Measurements from ENCODE around the gene RXYLT1. TPM values are rescaled to one million over a fixed set of nuclear protein-coding genes. Genes with fewer than 3 reads are reported as not detected.

Gene RXYLT1
- total RNA-seq, 4 donors from 2014 or later: 4.5 to 29.9 (median 14.4) TPM

DNA sequence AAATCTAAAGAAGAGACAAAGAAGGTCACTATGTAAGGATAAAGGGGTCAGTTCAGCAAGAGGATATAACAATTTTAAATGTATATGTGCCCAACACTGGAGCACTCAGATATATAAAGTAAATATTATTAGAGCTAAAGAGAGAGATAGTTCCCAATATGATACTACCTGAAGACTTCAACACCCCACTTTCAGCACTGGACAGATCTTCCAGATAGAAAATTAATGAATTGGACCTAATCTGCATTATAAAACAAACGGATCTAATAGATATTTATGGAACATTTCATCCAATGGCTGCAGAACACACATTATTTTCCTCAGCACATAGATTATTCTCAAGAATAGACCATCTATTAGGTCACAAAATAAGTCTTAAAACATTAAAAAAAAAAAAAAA lies 40.7 kb downstream of the RXYLT1 start:
- 70 to 79% methylated on average over 1 of the region's 1 CpG for WGBS, 2 donors (ENCODE audit: low coverage in 1 of 2)
- in situ Hi-C loops (cut with MboI; ENCODE audit: low pct_ligation_motif_present in 1 of 4, low pct_unique_long_range_greater_than_20kb in 1 of 4, low sequenced_read_pairs in 3 of 4): no loop called here

DNA sequence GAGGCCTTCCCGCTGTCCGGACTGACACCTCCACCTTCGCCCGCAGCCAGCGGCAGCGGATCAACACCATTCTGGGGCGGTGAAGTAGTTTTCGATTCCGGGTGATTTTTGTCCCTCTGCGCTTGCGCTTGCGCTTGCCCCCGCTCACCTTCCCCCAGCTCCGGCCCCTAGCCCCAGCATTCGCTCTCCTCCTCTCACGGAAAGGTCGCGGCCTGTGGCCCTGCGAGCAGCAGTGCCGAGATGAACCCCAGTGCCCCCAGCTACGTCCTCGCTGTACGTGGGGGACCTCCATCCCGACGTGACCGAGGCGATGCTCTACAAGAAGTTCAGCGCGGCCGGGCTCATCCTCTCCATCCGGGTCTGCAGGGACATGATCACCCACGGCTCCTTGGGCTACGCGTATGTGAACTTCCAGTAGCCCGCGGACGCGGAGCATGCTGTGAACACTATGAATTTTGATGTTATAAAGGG lies 42.1 kb downstream of the RXYLT1 start:
- Histone ChIP-seq H3K27ac (peak overlapping the region in 2 of 4 donors; percentile 36 to 46), H3K27me3 (no peaks in the 10 kb centered on the region), H3K9me3 (no peaks in the 10 kb centered on the region), H3K4me1 (no peaks in the 10 kb centered on the region), H3K36me3 (no peaks in the 10 kb centered on the region), H3K4me3 (peak overlapping the region; percentile 13 to 35 (median 22))
- 35 to 50% methylated on average over 4 to 38 of the region's 38 CpGs for WGBS, 2 donors (ENCODE audit: low coverage in 1 of 2)
- TF ChIP-seq POLR2AphosphoS5 (IDR thresholded peaks at IDR 0.05) (no peak), POLR2A (IDR thresholded peaks at IDR 0.05) (no peak), EP300 (IDR thresholded peaks at IDR 0.05; ENCODE audit: low read depth) (no peak)
- TF ChIP-seq, protein P1, sequence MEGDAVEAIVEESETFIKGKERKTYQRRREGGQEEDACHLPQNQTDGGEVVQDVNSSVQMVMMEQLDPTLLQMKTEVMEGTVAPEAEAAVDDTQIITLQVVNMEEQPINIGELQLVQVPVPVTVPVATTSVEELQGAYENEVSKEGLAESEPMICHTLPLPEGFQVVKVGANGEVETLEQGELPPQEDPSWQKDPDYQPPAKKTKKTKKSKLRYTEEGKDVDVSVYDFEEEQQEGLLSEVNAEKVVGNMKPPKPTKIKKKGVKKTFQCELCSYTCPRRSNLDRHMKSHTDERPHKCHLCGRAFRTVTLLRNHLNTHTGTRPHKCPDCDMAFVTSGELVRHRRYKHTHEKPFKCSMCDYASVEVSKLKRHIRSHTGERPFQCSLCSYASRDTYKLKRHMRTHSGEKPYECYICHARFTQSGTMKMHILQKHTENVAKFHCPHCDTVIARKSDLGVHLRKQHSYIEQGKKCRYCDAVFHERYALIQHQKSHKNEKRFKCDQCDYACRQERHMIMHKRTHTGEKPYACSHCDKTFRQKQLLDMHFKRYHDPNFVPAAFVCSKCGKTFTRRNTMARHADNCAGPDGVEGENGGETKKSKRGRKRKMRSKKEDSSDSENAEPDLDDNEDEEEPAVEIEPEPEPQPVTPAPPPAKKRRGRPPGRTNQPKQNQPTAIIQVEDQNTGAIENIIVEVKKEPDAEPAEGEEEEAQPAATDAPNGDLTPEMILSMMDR (IDR thresholded peaks at IDR 0.05): no peak
- intact Hi-C loops (cut with DNase I; ENCODE audit: low total_unique reads): no loop called here
- in situ Hi-C loops (cut with MboI; ENCODE audit: low pct_ligation_motif_present in 1 of 4, low pct_unique_long_range_greater_than_20kb in 1 of 4, low sequenced_read_pairs in 3 of 4): no loop called here
- no peak for DNase-seq

More for the DNA sequence above, 40.7 kb downstream of the RXYLT1 start:
- intact Hi-C loops (cut with DNase I; ENCODE audit: low total_unique reads): no loop called here
- Histone ChIP-seq H3K27ac (no peak overlapping the region), H3K4me1 (peaks cover 0 to under 1% (median 0%) of the 10 kb centered on the region in 4 donors), H3K36me3 (no peaks in the 10 kb centered on the region), H3K9me3 (no peaks in the 10 kb centered on the region), H3K4me3 (no peak overlapping the region), H3K27me3 (no peaks in the 10 kb centered on the region)
- DNase-seq: no peak
- TF ChIP-seq EP300 (IDR thresholded peaks at IDR 0.05; ENCODE audit: low read depth) (no peak), POLR2AphosphoS5 (IDR thresholded peaks at IDR 0.05) (no peak), POLR2A (IDR thresholded peaks at IDR 0.05) (no peak)
- TF ChIP-seq, protein P1 (IDR thresholded peaks at IDR 0.05): no peak

DNA sequence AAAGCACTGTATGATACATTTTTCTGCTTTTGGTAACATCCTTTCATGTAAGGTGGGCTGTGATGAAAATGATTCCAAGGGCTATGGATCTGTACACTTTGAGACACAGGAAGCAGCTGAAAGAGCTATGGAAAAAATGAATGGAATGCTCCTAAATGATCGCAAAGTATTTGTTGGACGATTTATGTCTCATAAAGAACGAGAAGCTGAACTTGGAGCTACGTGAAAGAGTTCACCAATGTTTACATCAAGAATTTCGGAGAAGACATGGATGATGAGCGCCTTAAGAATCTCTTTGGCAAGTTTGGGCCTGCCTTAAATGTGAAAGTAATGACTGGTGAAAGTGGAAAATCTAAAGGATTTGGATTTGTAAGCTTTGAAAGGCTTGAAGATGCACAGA lies 42.6 kb downstream of the RXYLT1 start:
- Histone ChIP-seq H3K4me3 (peak overlapping the region in 1 of 4 donors; percentile 35), H3K27ac (no peak overlapping the region), H3K9me3 (no peaks in the 10 kb centered on the region), H3K4me1 (no peaks in the 10 kb centered on the region), H3K27me3 (no peaks in the 10 kb centered on the region), H3K36me3 (no peaks in the 10 kb centered on the region)
- 62 to 83% methylated on average over 6 of the region's 6 CpGs for WGBS, 2 donors (ENCODE audit: low coverage in 1 of 2)
- in situ Hi-C loops (cut with MboI; ENCODE audit: low pct_ligation_motif_present in 1 of 4, low pct_unique_long_range_greater_than_20kb in 1 of 4, low sequenced_read_pairs in 3 of 4) (no loop called here), intact Hi-C loops (cut with DNase I; ENCODE audit: low total_unique reads) (no loop called here)
- no peak for DNase-seq
- TF ChIP-seq, protein P1 (IDR thresholded peaks at IDR 0.05): no peak
- no peak for TF ChIP-seq POLR2A (IDR thresholded peaks at IDR 0.05)
- TF ChIP-seq EP300 (IDR thresholded peaks at IDR 0.05; ENCODE audit: low read depth): no peak
- no peak for TF ChIP-seq POLR2AphosphoS5 (IDR thresholded peaks at IDR 0.05)

DNA sequence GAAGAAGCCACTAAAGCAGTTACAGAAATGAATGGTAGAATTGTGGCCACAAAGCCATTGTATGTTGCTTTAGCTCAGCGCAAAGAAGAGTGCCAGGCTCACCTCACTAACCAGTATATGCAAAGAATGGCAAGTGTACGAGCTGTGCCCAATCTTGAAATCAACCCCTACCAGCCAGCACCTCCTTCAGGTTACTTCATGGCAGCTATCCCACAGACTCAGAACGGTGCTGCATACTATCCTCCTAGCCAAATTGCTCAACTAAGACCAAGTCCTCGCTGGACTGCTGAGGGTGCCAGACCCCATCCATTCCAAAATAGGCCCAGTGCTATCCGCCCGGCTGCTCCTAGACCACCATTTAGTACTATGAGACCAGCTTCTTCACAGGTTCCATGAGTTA lies 43.3 kb downstream of the RXYLT1 start:
- no peaks in the 10 kb centered on the region for H3K36me3 ChIP-seq
- in situ Hi-C loops (cut with MboI; ENCODE audit: low pct_ligation_motif_present in 1 of 4, low pct_unique_long_range_greater_than_20kb in 1 of 4, low sequenced_read_pairs in 3 of 4): no loop called here
- no peak for DNase-seq
- intact Hi-C loops (cut with DNase I; ENCODE audit: low total_unique reads): no loop called here
- no peaks in the 10 kb centered on the region for H3K4me1 ChIP-seq
- no peak overlapping the region for H3K4me3 ChIP-seq
- H3K27ac ChIP-seq: no peak overlapping the region
- H3K27me3 ChIP-seq: no peaks in the 10 kb centered on the region
- WGBS, 2 donors (ENCODE audit: low coverage in 1 of 2): 80 to 85% methylated on average over 1 to 6 of the region's 6 CpGs
- TF ChIP-seq POLR2A (IDR thresholded peaks at IDR 0.05): no peak
- TF ChIP-seq, protein P1 (IDR thresholded peaks at IDR 0.05): no peak
- no peaks in the 10 kb centered on the region for H3K9me3 ChIP-seq

All from transverse colon (tissue), 4 donors.